HCT116 (cell line): ENCODE results near the gene OR2D3.
"Not testable (repeated sequence)": the region's sequence is repeated elsewhere in the genome, so short reads cannot be mapped to it uniquely, and the experiment has no call there.

Source experiments
- CTCF ChIP-seq, 3 experiments: fragments of 200-600 bp in 1 of 3; sonication (generic) in 1 of 3; IDR thresholded peaks in 2 of 3; conservative IDR thresholded peaks in 1 of 3; 2 replicates each; pipeline ENCODE4 v1.5.1; 2012 to 2017; ENCODE audit warnings: low read depth in 2 of 3, low read length in 2 of 3, antibody characterized with exemption in 1 of 3, borderline replicate concordance in 1 of 3, control low read depth in 1 of 3, mild to moderate bottlenecking in 1 of 3, mixed read lengths in 1 of 3, mixed run types in 1 of 3, moderate library complexity in 1 of 3; ENCODE audit not compliant: insufficient read depth in 1 of 3
- EZH2 ChIP-seq: fragments of 200-600 bp; sonication (generic); IDR thresholded peaks from 2 replicates; pipeline ENCODE4 v1.6.1; 2017; ENCODE audit warnings: antibody characterized with exemption, mixed run types
- EZH2phosphoT487 ChIP-seq: fragments of 200-600 bp; IDR thresholded peaks from 2 replicates; pipeline ENCODE4 v1.6.1; 2018; ENCODE audit warnings: antibody characterized with exemption, borderline replicate concordance
- REST ChIP-seq: IDR thresholded peaks from 2 replicates; pipeline ENCODE4 v1.6.1; 2012; ENCODE audit warnings: low read depth
- SP1 ChIP-seq: IDR thresholded peaks from 2 replicates; pipeline ENCODE4 v1.6.1; 2012; ENCODE audit warnings: low read depth
- TCF7L2 ChIP-seq: IDR thresholded peaks from 2 replicates; pipeline ENCODE4 v1.7.0; 2011; ENCODE audit warnings: borderline replicate concordance, inconsistent platforms; ENCODE audit not compliant: insufficient read depth, insufficient read length; ENCODE audit errors: extremely low read depth
- ZFX ChIP-seq: fragments of 450-650 bp; IDR thresholded peaks from 2 replicates; pipeline ENCODE4 v1.6.1; 2017

- TF ChIP-seq EZH2; ZFX; EZH2phosphoT487; TCF7L2; CTCF (IDR thresholded peaks at IDR 0.05 in 2 of 3, conservative IDR thresholded peaks at IDR 0.05 in 1 of 3; ENCODE audit: borderline replicate concordance in 1 of 3, insufficient read depth in 1 of 3, low read depth in 2 of 3, low read length in 2 of 3); REST; SP1: not testable (repeated sequence)
These were observed 33.4 kb downstream of the OR2D3 start for GRCh38 chr11:6954248-6954647.
